GM19351 (cell line): ENCODE measurements around the gene HMOX1.
A peak's percentile ranks its signal among the peaks of the same experiment; 100 is the strongest.

ENCODE experiments used
- ATAC-seq: cut with Tn5 transposase; IDR thresholded peaks from one replicate; pipeline ENCODE4 v1.9.1; 2021; ENCODE audit warnings: mild to moderate bottlenecking, moderate library complexity; ENCODE audit not compliant: unreplicated experiment

Gene HMOX1

DNA sequence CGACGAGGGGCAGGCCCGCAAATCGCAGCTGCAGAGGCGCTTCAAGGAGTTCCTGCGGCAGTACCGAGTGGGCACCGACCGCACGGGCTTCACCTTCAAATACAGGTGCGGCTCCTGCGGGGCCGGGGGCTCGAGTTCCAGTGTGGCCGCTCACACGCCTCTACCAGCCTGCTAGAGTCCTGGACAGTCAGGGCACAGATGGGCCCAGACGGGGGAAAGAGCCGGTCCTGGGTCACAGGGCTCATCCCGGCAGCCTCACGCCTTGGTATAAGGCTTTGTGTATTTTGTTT is 19.6 kb downstream of the HMOX1 start:
- ATAC-seq, result no peak

DNA sequence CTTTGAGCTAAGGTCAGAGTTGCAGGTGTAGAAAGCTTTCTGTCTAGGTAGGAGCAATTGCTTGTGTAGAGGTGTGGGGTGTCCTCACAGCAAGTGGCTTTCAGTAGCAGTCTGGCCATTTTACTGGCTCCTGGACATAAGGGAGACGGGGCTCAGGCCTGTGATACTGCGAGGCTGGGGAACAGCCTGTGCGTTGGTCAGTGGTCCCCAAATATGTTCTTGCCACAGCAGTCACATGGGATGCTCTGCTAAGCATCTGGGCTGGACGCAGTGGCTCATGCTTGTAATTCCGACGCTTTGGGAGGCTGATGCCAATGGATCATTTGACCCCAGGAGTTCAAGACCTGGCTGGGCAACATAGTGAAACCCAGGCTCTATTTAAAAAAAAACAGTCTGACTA is 21.0 kb downstream of the HMOX1 start:
- no peak for ATAC-seq

DNA sequence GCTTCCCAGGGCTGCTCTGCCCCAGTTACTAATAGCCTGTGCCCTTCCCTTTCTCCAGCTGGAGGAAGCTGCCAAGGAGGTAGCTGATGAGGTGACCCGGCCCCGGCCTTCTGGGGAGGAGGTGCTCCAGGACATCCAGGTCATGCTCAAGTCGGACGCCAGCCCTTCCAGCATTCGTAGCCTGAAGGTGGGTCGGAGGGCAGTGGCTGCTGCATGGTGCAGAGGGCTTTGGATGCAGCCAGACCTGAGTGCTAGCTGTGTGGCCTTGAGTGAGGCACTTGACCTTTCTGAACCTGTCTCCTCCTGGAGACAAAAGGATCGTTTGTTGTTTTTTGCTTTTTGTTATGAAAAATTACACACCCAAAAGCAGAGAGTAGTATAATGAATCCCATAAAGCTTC is 22.5 kb downstream of the HMOX1 start:
- no peak for ATAC-seq

DNA sequence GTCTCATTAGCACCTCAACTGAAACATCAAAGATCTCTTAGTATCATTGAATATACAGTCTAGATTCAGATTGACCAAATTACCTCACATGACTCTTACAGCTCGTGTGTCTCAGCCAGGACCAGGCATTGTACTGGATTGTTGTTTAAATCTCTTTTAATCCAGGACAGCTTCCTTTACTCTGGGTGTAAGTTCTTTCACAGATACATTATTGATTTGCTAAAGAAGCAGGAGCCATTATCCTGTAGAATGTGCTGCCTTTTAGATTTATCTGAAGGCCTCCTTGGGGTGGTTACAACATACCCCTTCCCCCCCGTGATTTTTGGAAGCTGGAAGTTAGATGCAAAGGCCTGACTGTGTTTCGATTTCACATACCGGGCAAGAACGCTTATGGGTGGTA is 23.3 kb downstream of the HMOX1 start:
- no peak for ATAC-seq

DNA sequence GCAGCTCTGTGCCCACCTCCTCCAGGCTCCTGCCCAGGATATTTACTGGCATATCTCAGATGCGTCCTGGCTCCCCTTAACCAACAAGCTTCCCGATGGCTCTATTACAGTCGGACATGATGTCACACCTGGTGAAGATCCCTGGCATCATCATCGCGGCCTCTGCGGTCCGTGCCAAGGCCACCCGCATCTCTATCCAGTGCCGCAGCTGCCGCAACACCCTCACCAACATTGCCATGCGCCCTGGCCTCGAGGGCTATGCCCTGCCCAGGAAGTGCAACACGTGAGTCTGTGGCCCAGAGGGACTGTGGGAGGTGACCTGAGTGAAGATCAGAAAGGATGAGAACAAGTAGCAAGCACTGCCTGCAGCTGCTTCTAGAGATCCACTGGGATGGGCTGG is 25.5 kb downstream of the HMOX1 start:
- ATAC-seq, result no peak

DNA sequence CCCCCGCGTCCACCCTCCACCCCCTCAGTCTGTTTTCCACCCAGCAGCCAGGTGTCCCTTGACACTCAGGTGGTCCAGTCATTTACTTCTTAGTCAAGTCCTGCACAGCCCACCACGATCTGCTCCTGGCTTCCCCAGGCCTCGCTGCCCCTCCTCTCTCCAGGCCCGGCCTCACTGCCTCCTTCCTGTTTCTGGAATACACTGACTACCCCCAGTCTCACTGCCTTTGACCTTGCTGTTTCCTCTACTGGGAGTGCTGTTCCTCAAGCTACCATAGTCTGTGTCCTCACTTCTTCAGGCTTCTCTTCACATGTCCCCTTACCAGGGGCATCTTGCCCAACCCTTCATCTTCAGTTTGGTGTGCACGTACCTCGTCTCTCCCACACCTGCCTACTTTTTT is 26.5 kb downstream of the HMOX1 start:
- no peak for ATAC-seq

DNA sequence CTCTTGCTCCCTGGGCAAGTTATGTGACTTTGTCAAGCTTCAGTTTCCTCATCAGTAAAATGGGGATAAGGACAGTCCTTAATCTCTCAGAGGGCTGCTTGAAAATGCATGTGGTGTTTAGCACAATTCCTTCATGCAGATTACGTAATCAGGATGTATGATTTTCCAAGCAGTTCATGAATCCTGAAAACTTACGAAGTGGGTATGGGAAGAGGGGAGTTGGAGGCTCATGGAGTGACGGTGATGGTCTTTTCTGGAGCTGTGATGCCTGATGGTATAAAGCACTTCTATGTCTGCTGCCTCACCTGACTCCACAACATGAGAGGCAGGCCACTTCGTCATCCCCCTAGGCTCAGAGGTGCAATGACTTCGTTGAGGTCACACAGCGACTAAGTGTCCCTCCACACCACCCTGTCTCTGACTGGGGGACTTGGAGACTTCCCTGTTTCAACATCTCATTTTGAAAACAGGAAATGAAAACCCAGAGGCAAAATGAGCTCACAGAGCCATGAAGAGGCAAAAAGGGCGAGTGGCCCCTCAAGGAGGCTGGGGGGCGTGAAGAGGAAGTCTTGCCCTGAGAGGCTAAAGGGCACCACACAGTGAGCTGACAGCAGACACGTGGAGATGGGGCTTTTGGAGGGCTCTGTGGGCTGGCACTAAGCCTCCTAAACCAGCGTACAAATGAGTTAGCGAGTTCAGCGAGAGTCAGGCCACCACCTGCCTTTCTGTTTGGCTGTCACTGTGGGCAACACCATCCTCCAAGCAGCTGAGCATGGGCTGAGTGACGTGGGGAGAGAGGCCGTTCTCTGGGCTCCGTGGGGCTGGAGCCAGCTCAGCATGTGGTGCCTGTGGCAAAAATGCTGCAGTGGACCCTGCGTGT is 29.1 kb downstream of the HMOX1 start:
- ATAC-seq, result peak; percentile 72

DNA sequence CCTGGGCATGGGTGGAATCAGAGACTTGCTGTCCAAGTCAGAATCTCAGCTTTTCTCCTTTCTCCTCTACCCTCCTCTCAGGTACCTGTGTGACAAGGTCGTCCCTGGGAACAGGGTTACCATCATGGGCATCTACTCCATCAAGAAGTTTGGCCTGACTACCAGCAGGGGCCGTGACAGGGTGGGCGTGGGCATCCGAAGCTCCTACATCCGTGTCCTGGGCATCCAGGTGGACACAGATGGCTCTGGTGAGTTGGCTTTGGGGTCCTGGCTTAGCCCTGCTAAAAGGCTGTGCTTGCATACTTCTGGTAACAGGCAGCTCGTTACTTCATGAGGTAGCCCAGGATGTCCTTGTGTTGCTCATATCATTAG is 29.8 kb downstream of the HMOX1 start:
- no peak for ATAC-seq

DNA sequence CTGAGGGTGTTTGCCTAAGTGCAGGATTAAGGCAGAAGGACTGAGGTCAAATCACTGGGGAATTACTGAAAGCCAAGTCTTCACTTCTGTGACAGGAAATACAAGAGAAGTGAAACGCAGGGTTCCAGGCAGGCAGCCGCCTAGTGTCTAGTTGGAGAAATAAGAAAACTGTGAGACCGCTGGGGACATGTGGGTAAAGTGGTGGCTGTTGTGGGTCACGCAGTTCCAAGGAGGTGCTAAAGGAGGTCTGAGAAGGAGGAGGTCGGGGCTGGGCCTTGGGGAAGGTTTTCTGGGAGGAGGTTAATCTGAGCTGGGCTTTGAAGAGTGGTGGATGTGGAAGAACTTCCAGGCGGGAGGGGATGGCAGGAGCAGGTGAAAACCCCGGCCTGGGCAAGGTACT is 30.2 kb downstream of the HMOX1 start:
- ATAC-seq, result no peak

DNA sequence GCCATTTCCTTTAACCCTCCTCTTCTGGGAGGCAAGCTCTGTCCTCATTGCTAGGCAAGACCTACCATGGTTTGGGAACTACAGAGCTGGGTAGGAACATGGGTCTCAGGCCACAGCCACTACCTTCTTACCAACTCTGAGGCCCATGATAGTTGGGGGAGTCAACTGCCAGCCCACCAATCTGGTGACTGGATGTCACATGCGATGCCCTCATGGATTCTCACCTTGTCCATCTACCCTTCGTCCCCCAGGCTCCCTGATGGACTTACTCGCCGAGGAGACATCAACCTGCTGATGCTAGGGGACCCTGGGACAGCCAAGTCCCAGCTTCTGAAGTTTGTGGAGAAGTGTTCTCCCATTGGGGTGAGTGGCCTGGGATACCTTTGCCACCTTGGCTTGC is 32.7 kb downstream of the HMOX1 start:
- ATAC-seq, result no peak

DNA sequence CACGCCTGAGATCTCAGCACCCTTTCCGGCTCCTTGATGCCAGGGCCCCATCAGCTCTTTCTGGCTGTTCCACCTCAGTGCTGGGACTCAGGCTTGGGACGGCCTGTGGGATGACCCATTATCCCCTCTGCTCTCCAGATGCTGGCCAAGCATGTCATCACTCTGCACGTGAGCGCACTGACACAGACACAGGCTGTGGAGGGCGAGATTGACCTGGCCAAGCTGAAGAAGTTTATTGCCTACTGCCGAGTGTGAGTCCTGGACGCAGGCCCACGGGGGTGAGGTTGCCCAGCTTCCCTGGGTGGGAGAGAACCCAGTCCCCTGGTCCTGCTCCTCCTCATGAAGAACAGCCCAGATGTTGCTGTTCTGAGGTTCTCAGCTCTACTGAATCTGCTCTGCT is 36.7 kb downstream of the HMOX1 start:
- no peak for ATAC-seq

DNA sequence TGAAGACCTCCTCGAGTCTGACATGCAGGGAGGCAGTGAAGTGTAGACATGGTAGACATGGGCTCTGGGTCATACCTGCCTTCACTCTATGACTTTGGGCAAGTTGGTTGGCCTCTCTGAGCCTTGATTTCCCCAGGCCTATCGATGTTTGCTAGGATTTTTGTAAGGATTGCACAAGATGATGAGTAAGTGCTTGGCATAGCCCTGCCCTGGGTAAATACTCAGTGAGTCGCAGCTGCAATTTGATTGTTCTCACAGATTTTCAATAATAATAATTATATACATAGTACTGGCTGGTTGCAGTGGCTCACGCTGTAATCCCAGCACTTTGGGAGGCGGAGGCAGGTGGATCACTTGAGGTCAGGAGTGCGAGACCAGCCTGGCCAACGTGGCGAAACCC is 37.2 kb downstream of the HMOX1 start:
- ATAC-seq, result no peak

DNA sequence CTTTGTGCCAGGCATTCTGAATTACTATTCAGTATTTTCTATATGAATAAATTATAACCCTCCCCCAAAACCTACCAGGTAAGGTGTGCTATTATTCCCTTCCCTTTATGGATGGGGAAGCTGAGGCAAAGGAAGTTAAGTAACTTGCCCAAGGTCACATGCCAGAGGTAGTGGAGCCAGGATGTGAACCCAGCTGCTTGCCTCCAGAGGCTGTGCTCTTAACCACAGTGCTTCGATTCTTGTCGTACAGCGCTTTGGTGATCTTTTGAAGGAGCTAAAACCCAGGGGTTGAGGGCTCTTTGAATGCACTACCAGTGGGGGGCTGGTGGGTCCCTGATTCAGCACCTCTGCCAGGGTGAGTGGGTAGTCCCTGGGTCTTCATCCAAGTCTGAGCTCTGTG is 37.8 kb downstream of the HMOX1 start:
- ATAC-seq, result no peak

DNA sequence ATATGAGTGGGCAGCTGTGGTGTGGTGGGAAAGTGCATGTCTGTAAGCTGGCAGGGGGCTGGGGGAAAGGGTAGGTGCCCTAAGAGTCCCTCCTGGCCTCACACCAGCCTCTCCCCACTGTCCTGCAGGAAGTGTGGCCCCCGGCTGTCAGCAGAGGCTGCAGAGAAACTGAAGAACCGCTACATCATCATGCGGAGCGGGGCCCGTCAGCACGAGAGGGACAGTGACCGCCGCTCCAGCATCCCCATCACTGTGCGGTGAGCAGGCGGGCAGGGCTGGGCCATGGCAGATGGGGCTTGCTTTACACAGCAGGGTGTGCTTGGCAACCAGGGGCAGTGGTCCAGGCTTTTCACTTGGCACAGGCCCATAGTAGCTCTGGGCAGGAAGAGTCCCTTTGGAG is 38.9 kb downstream of the HMOX1 start:
- ATAC-seq, result no peak

DNA sequence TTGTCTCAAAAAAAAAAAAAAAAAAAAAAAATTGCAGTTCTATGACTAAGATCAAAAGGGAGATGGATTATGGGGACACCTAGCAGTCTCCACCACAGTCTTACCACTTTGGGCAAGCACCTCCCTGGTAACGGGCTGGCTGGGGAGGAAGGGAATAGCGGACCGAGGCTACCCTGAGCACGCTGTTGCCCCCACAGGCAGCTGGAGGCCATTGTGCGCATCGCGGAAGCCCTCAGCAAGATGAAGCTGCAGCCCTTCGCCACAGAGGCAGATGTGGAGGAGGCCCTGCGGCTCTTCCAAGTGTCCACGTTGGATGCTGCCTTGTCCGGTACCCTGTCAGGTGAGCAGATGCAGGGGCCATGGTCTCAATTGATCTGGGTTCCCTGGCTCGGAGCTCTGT is 40.2 kb downstream of the HMOX1 start:
- ATAC-seq, result no peak

DNA sequence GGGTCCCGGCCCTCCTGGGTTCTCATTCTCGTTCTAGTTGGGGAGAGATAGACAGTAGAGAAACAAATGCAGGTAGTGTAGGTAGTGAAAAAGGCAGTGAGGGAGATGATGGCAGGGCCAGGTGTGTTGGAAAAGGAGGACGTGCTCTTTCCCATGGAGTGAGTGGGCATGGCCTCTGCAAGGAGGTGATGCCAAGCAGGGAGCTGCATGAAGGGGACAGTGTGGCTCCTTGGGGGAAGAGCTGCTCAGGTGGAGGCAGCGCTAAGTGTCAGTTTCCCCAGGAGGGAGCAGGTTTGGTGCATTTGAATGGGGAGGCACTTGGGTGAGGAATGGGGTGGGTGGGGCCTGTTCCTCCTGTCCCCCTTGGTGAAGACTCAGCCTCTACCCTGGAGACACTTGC is 41.2 kb downstream of the HMOX1 start:
- ATAC-seq, result no peak

DNA sequence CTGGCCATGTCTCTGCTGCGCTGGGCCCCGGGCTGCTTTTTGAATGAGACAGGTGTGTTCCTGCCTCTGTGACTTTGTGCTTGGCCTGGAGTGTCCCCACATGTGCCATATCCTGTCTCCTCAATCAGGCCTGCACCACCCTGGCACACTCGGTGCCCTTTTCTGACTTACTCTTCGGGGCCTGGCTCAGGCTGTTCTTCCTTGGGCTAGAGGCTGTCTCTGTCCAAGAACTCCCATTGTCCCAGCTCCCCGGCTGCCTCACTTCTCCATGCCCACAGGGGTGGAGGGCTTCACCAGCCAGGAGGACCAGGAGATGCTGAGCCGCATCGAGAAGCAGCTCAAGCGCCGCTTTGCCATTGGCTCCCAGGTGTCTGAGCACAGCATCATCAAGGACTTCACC is 42.0 kb downstream of the HMOX1 start:
- ATAC-seq, result no peak

DNA sequence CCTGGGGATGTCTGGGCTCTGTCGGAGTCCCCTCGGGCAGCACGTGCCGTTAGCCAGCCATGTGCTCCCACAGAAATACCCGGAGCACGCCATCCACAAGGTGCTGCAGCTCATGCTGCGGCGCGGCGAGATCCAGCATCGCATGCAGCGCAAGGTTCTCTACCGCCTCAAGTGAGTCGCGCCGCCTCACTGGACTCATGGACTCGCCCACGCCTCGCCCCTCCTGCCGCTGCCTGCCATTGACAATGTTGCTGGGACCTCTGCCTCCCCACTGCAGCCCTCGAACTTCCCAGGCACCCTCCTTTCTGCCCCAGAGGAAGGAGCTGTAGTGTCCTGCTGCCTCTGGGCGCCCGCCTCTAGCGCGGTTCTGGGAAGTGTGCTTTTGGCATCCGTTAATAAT is 43.2 kb downstream of the HMOX1 start:
- no peak for ATAC-seq

DNA sequence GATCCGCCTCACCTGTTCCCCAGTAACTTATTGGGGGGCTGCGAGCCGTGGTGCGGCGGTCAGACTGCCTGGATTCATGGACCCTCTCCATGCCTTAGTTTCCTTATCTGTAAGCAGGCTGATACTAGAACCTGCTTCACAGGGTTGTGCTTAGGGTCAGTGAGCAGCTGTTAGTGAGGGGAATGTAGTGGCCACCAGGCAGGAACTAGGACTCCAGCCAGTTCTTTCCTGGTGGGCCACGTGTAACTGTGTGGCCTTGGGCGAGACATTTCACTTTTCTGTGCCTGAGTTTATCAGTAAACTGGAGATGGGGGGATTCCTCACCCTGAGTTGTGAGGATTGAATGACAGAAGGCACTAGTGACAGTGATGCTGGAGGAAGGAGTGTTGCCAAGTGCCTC is 43.9 kb downstream of the HMOX1 start:
- ATAC-seq, result no peak

DNA sequence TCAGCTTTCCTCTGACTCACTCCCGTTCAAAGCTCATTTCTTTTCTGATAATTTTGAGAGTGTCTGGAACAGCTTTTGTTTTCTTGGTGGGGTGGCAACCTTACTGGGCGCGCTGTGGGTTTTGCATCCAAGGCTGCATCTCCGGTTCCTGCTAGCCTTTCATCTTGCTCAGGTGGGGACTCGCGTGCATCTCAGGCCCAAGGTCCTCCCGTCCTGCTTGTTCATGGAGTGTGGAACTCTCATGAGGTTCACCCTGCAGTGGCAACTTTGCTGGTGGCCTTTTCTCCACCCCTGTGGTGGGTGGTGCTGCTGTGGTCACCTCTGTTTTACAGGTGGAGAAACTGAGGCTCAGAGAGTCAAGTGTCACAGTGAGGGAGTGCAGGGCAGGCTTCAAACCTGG is 44.6 kb downstream of the HMOX1 start:
- ATAC-seq, result no peak

DNA sequence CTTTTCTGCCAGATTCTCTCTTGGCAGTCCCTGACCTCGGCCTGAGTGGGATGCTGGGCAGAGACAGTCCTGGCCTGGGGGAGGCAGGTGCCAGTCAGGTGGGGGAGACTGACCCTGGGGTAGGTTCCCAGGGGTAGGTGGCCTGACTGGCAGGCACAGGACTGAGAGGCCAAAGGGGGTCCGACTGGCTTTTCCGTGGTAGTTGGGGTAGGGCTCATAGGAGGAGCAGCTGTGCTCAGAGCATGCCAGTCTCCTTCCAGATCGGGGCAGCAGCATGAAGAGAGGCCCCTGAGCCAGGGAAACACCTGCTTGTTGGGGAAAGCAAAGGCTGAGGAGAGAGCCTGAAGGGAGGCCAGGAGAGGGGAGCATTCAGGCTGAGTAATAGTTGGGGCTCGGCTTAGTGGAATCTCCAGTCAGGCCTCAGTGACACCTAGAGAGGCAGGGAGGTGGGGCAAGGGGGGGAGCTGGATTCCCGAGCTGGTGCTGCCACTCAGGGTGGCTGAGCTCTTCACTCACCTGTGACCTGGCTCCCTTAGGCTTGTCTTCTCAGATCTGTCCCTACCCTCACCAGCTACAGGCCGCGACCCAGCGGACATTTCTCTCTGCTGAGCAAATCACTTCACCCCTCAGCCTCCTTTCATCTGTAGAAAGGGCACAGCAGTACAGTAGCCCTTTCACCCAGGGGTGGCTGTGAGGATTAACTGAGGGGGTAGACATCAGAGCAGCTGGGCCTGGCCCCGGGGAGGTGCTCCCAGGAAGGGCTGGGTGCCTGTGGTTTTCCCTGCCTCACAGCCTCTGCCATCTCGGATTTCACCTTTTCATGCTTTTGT is 45.3 kb downstream of the HMOX1 start:
- no peak for ATAC-seq

DNA sequence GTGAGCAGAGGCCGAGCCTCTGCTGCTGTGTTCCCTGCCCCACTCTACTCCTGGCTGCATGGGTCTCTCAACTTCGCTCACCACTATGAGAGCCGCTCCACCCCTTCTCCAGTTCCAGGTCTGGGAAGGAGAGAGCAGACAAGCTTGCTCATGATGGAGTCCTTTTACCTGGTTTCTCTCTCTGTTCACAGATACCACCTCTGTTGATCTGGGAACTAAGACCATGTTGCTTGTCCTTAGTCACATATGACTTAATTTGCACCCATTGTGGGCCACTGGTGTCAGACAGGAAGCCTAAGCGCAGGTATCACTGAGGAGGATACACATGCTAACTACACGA is 45.9 kb downstream of the HMOX1 start:
- ATAC-seq, result no peak

DNA sequence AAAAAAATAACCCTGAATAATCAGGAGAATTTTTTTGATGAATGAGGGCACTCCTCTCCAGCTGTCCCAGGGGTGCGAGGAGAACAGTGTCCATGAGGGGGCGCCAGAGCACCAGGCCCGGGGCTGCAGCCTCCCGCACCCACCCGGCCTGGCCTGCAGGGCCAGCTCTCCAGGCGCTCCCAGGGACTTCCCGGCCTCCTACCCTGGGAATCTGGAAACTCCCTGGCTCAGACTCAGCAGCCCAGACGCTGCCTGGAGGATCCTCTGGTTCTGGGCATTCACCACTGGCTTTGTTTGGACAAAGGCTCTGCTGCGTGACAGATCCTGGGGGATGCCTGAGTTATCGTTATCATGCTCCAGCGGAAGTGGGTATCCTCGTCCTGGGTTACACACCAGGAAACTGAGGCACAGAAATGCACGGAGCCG is 50.0 kb downstream of the HMOX1 start:
- ATAC-seq, result no peak
